ENCODE results near the gene ACSM4.

DNA sequence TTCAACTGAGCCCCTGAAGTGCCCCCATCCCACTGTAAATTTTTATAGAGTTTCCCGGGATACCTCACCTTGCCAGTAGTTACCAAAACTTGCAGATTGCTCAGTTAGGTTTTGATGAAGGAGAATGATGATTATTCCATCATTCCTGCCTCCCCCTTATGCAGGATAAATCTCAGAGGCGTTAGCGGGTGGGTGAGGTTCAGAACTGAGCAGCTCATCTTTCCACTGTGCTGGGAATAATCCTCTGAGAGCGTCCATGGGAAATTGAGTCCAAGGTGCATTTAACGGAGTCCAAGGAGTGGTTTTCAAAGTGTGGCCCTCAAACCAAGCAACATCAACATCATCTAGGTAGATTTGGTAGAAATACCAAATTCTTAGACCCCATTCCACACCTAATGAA, 18.7 kb downstream of the ACSM4 start:
- TF ChIP-seq, protein P1, sequence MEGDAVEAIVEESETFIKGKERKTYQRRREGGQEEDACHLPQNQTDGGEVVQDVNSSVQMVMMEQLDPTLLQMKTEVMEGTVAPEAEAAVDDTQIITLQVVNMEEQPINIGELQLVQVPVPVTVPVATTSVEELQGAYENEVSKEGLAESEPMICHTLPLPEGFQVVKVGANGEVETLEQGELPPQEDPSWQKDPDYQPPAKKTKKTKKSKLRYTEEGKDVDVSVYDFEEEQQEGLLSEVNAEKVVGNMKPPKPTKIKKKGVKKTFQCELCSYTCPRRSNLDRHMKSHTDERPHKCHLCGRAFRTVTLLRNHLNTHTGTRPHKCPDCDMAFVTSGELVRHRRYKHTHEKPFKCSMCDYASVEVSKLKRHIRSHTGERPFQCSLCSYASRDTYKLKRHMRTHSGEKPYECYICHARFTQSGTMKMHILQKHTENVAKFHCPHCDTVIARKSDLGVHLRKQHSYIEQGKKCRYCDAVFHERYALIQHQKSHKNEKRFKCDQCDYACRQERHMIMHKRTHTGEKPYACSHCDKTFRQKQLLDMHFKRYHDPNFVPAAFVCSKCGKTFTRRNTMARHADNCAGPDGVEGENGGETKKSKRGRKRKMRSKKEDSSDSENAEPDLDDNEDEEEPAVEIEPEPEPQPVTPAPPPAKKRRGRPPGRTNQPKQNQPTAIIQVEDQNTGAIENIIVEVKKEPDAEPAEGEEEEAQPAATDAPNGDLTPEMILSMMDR (conservative IDR thresholded peaks at IDR 0.05 in 1 of 2, IDR thresholded peaks at IDR 0.05 in 1 of 2; ENCODE audit: low read depth in 1 of 2, low read length in 2 of 2): no peak
- no peak for TF ChIP-seq EZH2 (IDR thresholded peaks at IDR 0.05; ENCODE audit: low read length, missing control alignments)
